OCI-LY3 (cell line): ENCODE data around the gene RERE.

Experiments used
- H2AFZ ChIP-seq: fragments of 200-600, 300-600 bp; shearing (Covaris generic); 2 replicates; pipeline ENCODE4 v1.6.0; 2014; ENCODE audit warnings: antibody characterized with exemption, low read depth, low read length
- H3K27ac ChIP-seq: fragments of 200-600, 300-600 bp; sonication (generic); 2 replicates; pipeline ENCODE4 v1.5.1; 2014; ENCODE audit warnings: mild to moderate bottlenecking, low read length, moderate library complexity, mixed read lengths
- H3K27me3 ChIP-seq: fragments of 200-600, 300-600 bp; sonication (generic); 2 replicates; pipeline ENCODE4 v1.6.1; 2014; ENCODE audit warnings: low read depth, low read length, mixed read lengths
- H3K36me3 ChIP-seq: fragments of 200-600, 300-600 bp; sonication (generic); replicated peaks from 2 replicates; pipeline ENCODE3; 2014; ENCODE audit warnings: low read depth, low read length, mixed read lengths
- H3K4me1 ChIP-seq: fragments of 300-600, 200-600 bp; sonication (generic); 2 replicates; pipeline ENCODE4 v1.6.1; 2014; ENCODE audit warnings: low read length, mixed read lengths
- H3K4me2 ChIP-seq: fragments of 200-600, 300-600 bp; sonication (generic); 2 replicates; pipeline ENCODE4 v1.6.1; 2014; ENCODE audit warnings: low read length, mixed read lengths
- H3K4me3 ChIP-seq: fragments of 300-600, 200-600 bp; sonication (generic); 2 replicates; pipeline ENCODE4 v1.5.1; 2014; ENCODE audit warnings: antibody characterized with exemption, mild to moderate bottlenecking, low read length, moderate library complexity
- H3K79me2 ChIP-seq: fragments of 300-600, 200-600 bp; shearing (Covaris generic); 2 replicates; pipeline ENCODE4 v1.6.1; 2014; ENCODE audit warnings: mild to moderate bottlenecking, low read length, mixed read lengths
- H3K9ac ChIP-seq: fragments of 300-600, 200-600 bp; shearing (Covaris generic); 2 replicates; pipeline ENCODE4 v1.6.0; 2014; ENCODE audit warnings: mild to moderate bottlenecking, low read length, moderate library complexity
- H3K9me3 ChIP-seq: fragments of 200-600, 300-600 bp; shearing (Covaris generic); 2 replicates; pipeline ENCODE4 v1.6.1; 2014; ENCODE audit warnings: low read length, mixed read lengths; ENCODE audit not compliant: insufficient read depth
- H4K20me1 ChIP-seq: fragments of 200-600, 300-600 bp; sonication (generic); 2 replicates; pipeline ENCODE4 v1.6.1; 2016; ENCODE audit warnings: low read length, mixed read lengths; ENCODE audit not compliant: insufficient read depth
- EZH2phosphoT487 ChIP-seq: fragments of 200-600 bp; shearing (Covaris generic); IDR thresholded peaks from 2 replicates; pipeline ENCODE4 v1.6.1; 2018; ENCODE audit warnings: antibody characterized with exemption, mixed run types, low read depth
- TF ChIP-seq, protein P1 (sequence below): fragments of 200-600, 300-600 bp; sonication (generic); IDR thresholded peaks from 2 replicates; pipeline ENCODE4 v1.5.1; 2014; ENCODE audit warnings: antibody characterized with exemption, low read length, low read depth

Gene RERE

GRCh38 chr1:8679929-8680663 lies 137.3 kb downstream of the RERE start:
- peak overlapping the region; percentile 72; the same call in 1 of the 2 replicates for H3K4me3 ChIP-seq
- H4K20me1 ChIP-seq = peaks cover 30% of the 10 kb centered on the region
- H3K27ac ChIP-seq = no peak overlapping the region
- H2AFZ ChIP-seq = no peak overlapping the region
- H3K4me1 ChIP-seq = peaks cover 32% of the 10 kb centered on the region
- TF ChIP-seq, protein P1, sequence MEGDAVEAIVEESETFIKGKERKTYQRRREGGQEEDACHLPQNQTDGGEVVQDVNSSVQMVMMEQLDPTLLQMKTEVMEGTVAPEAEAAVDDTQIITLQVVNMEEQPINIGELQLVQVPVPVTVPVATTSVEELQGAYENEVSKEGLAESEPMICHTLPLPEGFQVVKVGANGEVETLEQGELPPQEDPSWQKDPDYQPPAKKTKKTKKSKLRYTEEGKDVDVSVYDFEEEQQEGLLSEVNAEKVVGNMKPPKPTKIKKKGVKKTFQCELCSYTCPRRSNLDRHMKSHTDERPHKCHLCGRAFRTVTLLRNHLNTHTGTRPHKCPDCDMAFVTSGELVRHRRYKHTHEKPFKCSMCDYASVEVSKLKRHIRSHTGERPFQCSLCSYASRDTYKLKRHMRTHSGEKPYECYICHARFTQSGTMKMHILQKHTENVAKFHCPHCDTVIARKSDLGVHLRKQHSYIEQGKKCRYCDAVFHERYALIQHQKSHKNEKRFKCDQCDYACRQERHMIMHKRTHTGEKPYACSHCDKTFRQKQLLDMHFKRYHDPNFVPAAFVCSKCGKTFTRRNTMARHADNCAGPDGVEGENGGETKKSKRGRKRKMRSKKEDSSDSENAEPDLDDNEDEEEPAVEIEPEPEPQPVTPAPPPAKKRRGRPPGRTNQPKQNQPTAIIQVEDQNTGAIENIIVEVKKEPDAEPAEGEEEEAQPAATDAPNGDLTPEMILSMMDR = no peak
- no peak for TF ChIP-seq EZH2phosphoT487
- H3K9me3 ChIP-seq = no peaks in the 10 kb centered on the region
- no peaks in the 10 kb centered on the region for H3K36me3 ChIP-seq
- no peaks in the 10 kb centered on the region for H3K27me3 ChIP-seq
- H3K9ac ChIP-seq = no peak overlapping the region
- peaks cover 50% of the 10 kb centered on the region for H3K79me2 ChIP-seq
- peak overlapping the region; percentile 89 for H3K4me2 ChIP-seq

DNA sequence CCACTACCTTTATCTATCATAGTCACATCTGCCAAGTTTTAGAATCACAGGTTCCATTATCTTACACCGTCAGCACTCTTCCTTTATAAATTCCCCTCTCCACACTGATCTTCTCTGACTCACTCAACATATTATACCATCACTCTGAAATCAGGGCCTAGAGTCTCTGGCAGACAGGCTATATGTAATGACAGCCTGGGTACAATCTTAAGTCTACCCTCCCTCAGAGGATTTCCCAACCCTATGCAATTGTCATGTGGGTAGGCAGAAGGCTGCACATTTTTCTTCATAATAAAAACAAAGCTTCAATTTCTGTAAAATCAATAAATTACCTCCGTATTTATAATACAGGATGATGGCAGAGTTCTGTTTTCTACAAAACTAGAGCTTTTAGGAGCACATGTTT lies 138.0 kb downstream of the RERE start:
- Histone ChIP-seq H3K27ac (no peak overlapping the region), H3K27me3 (no peaks in the 10 kb centered on the region), H3K9ac (no peak overlapping the region), H3K4me1 (peaks cover 37% of the 10 kb centered on the region), H3K36me3 (no peaks in the 10 kb centered on the region), H3K4me2 (peak overlapping the region; percentile 20; the same call in 1 of the 2 replicates), H2AFZ (no peak overlapping the region), H4K20me1 (peaks cover 30% of the 10 kb centered on the region), H3K4me3 (no peak overlapping the region), H3K9me3 (no peaks in the 10 kb centered on the region), H3K79me2 (peaks cover 44% of the 10 kb centered on the region)
- TF ChIP-seq, protein P1 = no peak
- no peak for TF ChIP-seq EZH2phosphoT487

- Histone ChIP-seq H3K4me2 (peak overlapping the region; percentile 20; the same call in 1 of the 2 replicates), H3K79me2 (peaks cover 48% of the 10 kb centered on the region), H3K36me3 (no peaks in the 10 kb centered on the region), H4K20me1 (peaks cover 30% of the 10 kb centered on the region), H3K9me3 (no peaks in the 10 kb centered on the region), H3K27me3 (no peaks in the 10 kb centered on the region), H3K27ac (no peak overlapping the region), H3K4me3 (no peak overlapping the region), H2AFZ (no peak overlapping the region), H3K4me1 (peaks cover 37% of the 10 kb centered on the region), H3K9ac (no peak overlapping the region)
- no peak for TF ChIP-seq EZH2phosphoT487
- TF ChIP-seq, protein P1 = no peak
These were observed 138.6 kb downstream of the RERE start for GRCh38 chr1:8678673-8679394.

- H3K9me3 ChIP-seq = no peaks in the 10 kb centered on the region
- H3K4me3 ChIP-seq = no peak overlapping the region
- H2AFZ ChIP-seq = no peak overlapping the region
- H3K4me1 ChIP-seq = peaks cover 37% of the 10 kb centered on the region
- no peaks in the 10 kb centered on the region for H3K27me3 ChIP-seq
- TF ChIP-seq, protein P1 = no peak
- no peak for TF ChIP-seq EZH2phosphoT487
- H4K20me1 ChIP-seq = peaks cover 30% of the 10 kb centered on the region
- H3K79me2 ChIP-seq = peaks cover 45% of the 10 kb centered on the region
- no peak overlapping the region for H3K9ac ChIP-seq
- no peaks in the 10 kb centered on the region for H3K36me3 ChIP-seq
- no peak overlapping the region for H3K27ac ChIP-seq
- no peak overlapping the region for H3K4me2 ChIP-seq
These were observed 139.7 kb downstream of the RERE start for GRCh38 chr1:8677782-8678181.
